ENCODE results near the gene SETD1A.

SETD1A gene

GRCh38 chr16:31020536-31020935, 63.0 kb downstream of the SETD1A start:
- no peak for DNase-seq (ENCODE audit: low read depth in 2 of 2)

DNA sequence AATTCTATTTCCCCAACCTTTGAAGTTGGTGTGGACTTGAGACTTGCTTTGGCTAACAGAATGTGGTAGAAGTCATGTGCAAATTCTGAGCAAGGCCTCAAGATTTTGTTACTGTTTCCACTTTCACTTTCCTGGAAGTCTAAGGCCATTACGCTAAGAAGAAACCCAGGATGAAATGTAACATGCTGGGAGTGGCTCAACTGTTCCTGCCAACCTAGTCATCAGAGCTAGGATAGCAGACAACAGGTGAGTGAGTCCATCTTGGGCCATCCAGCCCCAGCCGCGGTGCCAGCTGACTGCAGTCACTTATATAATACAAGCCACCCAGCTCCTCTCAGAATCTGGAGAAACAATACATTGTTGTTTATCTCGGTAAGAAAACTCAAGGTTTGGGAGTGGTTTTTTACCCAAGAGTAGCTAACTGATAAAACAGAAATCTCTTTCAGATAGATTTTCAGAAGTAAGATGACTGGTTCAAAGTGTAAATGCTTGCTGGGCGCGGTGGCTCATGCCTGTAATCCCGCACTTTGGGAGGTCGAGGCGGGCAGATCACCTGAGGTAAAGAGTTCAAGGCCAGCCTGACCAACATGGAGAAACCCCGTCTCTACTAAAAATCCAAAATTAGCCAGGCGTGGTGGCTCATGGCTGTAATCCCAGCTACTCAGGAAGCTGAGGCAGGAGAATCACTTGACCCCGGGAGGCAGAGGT, 65.1 kb downstream of the SETD1A start:
- DNase-seq (ENCODE audit: low read depth in 2 of 2) = no peak

DNA sequence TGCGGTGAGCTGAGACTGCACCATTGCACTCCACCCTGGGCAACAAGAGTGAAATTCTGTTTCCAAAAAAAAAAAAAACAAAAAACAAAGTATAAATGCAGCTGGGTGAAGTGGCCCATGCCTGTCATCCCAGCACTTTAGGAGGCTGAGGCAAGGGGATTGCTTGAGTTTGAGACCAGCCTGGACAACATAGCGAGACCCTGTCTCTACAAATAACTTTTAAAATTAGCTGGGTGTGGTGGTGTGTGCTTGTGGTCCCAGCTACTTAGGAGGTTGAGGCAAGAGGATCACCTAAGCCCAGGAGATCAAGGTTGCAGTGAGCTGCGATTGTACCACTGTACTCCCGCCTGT, 65.7 kb downstream of the SETD1A start:
- DNase-seq (ENCODE audit: low read depth in 2 of 2) = no peak

DNA sequence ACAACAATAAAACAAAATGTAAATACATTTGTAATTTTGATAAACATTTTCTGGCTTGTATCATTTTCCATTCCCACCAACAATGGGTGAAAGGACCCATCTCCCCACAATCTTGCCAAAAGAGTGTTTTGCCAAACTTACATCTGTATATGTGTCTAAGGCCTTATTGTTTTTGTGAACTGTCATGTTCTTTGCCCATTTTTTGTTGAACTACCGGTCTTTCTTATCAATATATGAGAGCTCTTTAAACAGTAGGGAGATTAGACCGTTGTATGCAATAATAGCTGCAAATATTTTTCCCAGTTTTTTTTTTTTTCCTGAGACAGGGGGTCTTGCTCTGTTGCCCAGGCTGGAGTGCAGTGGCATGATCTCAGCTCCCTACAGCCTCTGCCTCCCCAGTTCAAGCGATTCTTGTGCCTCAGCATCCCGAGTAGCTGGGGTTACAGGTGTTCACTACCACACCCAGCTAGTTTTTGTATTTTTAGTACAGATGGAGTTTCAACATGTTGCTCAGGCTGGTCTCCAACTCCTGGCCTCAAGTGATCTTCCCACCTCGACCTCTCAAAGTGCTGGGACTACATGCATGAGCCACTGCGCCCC, 66.2 kb downstream of the SETD1A start:
- DNase-seq (ENCODE audit: low read depth in 2 of 2) = no peak

GRCh38 chr16:31025339-31025738, 67.8 kb downstream of the SETD1A start:
- no peak for DNase-seq (ENCODE audit: low read depth in 2 of 2)

DNA sequence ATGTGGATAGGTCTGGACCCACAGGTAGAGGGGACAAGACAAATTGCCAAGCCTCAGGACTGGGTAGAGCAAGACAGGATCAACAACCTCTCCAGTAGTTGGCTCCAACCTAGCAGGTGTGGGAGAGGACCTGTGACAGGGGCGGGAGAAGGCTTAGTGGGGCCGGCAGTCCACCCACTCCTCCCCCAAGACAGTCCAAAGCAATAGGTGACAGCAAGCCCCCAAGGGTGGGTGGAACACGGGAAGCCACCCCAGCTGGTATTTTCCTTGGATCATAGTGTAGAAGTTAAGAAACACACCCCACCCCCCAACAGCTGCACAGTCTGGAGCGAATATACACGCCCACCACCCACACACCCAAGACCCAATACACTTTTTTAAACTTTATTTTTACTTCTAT, 71.7 kb downstream of the SETD1A start:
- DNase-seq (ENCODE audit: low read depth in 2 of 2) = no peak

DNA sequence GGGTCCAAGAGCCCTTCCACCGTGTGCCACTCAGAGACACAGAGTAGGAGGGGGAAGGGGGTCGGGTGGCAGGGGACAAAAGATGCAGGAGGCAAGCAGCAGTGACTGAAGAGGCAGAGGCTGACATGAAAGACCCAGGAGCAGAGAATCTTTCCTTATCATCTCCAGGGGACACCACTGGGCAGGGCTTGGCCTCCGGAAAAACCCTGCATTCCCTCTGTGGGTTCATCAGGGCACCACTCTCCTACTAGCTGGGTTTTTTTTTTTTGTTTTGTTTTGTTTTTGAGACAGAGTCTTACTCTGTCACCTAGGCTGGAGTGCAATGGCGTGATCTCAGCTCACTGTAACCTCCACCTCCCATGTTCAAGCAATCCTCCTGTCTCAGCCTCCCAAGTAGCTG, 73.7 kb downstream of the SETD1A start:
- no peak for DNase-seq (ENCODE audit: low read depth in 2 of 2)

DNA sequence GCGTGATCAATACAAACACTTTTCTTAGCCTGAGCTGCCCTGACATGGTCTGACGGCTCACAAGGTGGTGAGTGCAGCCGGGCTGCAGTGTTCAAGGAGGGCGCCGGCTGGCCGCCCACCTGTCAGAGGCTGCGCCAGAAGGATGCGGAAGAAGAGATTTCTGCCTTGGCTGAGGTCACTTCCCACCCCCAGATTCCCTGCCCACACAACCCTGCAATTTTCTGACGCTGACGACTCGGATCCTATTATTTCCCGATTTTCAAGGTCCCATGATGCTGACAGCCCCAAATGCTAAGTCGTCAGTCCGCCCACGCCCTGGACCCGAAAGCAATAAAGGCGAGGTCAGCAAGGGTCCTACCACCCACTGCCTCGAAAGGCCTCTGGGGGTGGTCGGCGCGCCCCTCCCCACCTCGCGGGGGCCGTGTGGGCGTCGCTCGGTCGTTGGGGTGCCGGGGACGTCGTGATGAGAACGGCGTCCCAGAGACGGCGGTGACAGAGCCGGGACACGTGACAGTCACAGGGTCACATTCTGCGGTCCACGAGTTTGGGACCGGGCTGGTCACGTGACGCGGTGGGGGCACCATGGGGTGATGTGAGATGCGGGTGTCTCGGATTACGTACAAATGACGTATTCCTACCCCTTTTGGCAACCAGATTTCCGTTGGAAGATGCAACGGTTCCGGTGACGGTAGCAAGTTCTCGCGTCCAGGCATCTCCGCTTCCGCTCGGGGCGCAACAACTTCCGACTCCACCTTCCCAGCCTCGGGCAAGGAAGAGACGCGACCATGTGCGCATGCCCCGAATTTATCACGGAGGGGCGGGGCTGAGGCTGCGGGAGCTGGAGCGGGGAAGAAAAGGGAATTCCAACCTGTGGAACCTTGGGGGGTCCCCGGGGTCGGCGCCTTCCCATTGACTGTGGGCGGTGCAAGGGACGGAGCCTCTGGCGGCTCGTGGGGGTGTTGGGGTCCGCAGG, 75.5 kb downstream of the SETD1A start, which contains the start of gene STX4:
TSS of gene STX4 (plus strand) at position 823 of the 973 bp plus-strand sequence. CDS start 248 bp downstream, outside the sequence.
- peak; percentile 89 to 94 for DNase-seq (ENCODE audit: low read depth in 2 of 2)

- DNase-seq (ENCODE audit: low read depth in 2 of 2) = peak; percentile 72 to 81
These were observed 76.3 kb downstream of the SETD1A start for GRCh38 chr16:31033709-31034492.

Data from stimulated activated CD8-positive, alpha-beta memory T cell treated with anti-CD3 and anti-CD28 coated beads, Interleukin-2, amount 100 ng/mL, for 1 hour (primary cell).